DMS153 treated with DMSO at 0.1 percent for 48 hours (cell line): Measurements from ENCODE around the gene RNF220.

ENCODE experiments used
- DNase-seq: peaks from one replicate; lab custom pipeline; 2025; ENCODE audit not compliant: unreplicated experiment; lab: John Stamatoyannopoulos, UW

RNF220 gene

DNA sequence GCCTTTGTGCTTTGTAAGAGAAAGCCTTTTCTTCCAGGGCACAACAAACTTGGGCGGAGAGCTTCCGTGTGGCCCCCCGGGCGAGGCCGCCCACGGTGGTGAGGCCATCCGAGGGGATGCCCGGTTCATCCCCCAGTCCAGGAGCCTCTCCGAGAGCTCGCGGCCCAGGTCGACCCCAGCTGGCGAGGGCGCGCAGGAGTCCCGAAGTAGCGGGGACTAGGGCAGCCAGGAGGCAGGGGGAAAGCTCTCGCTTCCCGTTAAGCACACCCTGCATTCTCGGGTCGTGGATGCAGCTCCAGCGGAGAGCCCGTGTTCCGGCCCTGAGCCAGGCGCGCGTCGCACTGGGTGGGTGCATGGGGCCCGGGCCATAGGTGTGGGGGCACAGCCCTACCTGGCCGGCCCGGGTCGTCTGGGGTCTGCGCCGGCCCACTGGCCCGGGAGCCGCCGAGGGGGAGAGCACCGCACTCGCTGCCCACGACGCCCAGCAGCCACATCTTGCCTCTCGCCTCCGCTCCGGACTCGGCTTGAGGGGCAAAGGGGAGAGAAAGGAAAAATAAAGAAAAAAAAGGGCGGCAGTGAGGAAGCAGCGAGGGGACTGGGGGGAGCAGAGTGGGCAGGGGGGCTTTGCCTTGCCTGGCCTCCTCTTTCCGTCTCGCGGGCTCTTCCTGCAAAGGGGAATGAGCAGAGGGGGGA, 1.8 kb downstream of the RNF220 start:
- no peak for DNase-seq

DNA sequence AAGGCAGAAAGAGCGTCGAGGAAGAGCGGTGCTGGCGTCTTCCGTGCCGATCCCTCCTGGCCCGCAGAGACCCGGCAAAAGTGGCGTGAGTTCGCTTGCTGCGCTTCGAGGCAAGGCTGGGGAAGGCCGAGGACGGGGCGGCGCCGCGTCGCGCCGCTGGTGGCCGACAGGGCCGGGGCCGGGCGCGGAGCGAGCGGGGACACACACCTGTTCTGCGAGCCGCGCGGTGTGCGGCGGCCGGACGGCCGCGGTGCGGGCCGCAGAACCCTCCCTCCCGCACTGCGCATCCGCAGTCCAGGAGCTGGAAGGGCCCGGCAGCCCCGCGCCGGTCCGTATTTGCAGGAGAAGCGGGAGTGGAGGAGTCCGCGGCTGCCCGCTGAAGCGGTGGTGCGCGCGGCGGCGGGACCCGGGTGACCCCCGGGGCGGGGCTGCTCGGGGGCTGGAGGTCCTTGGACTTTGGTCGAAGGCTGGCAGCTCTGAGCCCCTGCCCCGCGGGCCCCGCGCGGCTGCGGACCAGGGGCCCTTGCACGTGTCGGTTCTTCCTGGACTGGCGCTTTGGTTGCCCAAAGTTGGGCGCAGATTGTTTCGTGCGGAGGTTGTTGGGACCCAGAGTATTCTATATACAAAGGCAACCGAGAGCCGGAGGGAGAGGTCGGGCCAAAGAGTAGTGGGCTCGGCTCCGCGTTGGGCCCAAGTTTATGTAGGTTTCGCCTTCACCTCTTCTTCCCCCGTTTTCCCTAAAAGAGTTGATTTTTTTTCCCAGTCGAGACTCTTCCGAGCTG, 2.6 kb downstream of the RNF220 start:
- DNase-seq = no peak

DNA sequence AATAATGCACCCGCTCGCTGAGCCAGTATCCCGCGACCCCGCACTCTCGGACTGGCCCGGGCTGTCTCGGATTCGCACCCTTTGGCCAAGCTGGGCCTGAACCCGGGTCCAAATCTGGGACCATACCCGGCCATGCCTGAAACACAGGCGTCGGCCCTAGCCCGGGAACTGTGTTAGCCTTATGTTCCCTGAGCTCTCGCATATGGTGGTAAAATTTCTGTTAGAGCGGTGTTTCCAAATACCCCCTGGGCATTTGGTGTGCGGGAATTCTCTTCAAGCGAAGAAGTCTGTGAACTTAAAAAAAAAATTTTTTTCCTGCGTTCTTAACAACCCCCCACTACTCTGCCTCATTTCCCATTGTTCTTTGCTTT, 3.1 kb downstream of the RNF220 start:
- DNase-seq = no peak

DNA sequence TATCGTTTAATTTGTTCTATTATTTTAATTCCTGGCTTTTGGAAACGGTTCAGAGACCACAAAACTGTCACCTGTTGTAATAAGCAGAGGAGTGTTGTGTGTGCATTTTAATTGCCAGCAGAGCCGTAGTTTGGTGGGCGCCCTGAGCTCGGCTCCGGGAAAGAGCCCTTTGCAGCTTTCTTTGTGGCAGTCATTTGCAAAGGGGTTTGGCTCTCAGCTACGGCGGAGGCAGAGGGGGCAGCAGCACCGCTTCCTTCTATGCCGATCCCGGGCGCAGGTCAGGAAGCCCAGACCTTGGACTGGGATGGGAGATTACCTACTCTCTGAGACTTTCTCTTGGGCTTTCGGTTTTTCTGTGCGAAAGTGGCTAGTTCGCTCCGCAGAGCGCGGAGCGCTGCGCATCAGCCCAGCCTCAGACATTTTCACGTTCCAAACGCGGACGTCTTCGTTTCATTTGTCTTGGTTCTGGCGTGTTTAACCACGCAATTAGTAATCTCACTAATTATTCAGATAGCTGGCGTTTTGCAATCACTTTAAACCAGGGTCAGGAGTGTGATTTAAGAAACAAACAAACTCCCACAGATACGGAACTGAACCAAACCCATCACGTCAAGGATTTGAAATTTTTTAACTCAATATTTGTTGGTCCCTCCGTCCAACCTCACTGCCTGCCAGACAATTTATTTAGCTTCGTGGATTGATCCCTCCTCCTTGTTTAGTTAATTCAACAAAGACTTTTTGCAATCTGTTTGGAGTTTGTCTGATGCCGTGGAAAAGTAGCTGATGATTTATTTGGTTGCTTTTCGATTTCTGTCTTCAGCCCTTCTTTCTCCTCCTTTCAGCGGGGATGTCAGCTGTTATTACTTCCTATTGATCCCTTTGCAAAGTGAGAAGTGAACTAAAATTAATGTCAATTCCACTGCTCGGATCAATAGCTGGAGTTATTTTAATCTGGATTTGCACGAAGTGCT, 3.9 kb downstream of the RNF220 start:
- DNase-seq = no peak

DNA sequence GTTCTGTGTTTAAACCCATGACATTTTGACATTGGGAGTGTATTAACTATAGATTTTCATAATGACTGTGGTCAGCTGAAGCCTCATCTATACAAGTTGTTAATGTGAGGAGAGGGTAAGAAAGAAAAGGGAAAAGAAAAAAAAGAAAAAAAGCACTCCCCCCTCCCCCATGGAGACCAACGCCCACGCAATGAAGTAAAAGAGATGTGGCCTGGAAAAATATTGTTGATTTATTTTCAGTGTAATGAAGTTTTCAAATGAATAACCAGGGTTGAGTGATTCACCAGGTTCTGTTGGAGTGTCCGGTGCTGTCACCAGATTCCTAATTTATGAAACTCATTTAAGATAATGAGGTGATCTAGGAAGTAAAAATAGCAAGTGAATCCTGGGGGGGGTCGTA, 4.7 kb downstream of the RNF220 start:
- DNase-seq = no peak

DNA sequence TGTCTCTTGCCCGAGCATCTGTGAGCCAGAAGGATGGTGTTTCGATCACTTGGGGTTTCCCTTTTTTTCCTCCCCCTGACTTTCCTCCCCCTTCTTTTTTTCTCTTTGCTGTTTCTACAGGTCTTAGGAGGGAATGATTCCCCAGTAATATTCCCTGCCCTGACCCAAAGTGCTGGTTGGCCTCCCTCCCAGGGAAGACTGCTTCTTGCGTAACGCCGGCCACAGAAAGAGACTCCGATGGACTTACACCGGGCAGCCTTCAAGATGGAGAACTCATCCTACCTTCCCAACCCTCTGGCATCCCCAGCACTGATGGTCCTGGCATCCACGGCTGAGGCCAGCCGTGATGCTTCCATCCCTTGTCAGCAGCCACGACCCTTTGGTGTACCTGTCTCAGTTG, 6.8 kb downstream of the RNF220 start:
- DNase-seq = no peak

DNA sequence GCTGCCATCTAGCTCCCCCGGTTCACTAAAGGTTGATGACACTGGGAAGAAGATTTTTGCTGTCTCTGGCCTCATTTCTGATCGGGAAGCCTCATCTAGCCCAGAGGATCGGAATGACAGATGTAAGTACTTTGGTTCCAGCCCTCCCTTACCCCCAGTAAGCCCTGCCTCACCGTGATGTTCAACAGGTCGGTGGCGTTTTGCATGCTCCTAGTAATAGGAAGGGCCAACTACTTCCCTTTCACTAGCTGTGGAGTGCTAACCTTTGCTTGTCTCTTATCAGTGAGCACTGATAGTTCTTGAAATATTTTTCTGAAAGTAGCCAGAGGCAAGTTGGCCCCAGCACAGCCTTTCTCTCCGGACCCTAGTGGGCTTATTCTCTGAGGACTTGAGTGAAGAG, 7.5 kb downstream of the RNF220 start:
- DNase-seq = no peak

DNA sequence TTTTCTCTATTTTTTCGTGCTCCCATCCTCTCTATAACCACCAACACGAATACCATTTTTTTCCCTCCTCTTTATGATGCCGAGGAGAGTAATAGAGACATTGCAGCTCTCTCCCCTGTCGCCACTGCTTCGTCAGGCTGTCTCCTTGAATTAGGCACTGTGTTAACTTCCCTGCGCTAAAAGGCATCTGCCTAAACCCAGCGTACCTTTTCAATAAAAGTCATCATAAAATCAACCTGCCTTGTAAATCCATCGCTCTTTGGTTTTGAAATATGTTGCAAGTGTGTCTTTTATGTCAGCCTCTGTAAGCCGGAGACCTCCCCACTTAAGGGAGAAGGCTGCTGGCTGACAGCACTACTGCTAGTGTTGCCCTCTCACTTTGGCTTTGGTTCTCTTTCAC, 8.7 kb downstream of the RNF220 start:
- DNase-seq = no peak

DNA sequence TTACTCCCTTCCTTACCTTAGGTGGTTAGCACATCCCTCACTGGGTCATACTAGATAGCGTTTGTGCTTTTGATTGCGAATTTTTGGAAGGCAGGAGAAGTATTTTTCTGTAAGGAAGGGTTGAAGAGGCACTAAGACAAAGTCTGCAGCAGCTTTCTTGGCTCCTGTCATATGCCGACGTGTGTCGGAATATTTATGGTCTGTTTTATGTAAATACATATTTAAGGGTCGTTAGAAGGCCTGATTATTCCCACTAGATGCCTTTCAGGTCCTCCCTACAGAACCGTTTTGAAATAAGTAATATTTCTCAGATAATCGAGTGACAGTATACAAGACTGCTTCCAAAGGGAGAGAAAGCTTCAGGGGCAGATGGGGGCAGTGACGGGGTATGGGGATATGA, 10.0 kb downstream of the RNF220 start:
- no peak for DNase-seq

DNA sequence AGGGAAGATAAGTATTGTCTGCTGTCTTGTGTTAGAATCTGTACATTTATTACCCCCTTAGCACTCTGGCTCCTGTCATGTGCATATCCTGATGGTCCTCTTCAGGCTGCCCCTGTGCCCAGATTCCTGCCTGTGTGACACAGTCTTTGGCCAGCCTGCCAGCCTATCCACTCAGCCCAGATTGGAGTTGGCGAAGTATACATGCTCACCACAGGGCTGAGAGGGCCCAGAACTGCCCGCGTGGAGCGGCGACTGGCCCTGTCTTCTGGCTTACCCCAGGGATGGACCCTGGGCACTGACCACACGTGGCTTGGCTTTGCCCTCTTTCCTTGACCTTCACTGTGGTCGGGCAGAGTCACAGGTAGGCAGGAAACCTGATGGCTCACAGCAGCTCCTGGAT, 11.4 kb downstream of the RNF220 start:
- DNase-seq = no peak

DNA sequence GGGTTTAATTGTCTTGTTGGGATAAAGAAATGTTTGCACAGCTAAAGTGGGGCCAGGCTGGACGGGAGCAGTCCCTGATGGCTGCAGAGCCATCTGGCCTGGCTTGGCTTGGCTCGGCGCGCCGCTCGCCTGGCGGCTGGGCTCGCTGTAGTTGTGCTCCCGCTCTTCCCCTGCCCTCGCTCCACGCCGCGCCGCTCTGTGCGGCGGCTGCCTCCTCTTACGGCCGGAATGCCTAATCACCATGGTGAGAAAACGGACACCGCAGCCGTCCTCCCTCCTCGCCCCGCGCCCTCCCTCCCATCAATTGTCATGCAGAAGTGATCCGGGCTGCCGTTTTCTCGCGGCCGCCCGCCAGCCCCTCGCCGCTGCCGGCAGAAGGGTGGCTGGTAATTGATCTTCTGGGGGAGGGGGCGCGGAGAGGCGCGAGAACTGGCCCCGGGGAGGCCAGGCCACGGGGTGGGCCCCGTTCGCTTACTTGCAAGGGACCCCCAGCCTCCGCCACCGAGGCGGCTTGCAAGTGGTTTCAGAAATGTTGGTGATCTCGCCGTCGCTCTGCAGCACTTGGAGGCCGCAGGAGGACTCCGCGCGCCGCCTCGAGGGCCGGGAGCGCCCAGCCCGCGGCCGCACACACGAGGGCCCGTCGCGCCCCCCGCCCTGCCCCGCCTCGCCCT, 12.4 kb downstream of the RNF220 start:
- DNase-seq = peak; percentile 59

DNA sequence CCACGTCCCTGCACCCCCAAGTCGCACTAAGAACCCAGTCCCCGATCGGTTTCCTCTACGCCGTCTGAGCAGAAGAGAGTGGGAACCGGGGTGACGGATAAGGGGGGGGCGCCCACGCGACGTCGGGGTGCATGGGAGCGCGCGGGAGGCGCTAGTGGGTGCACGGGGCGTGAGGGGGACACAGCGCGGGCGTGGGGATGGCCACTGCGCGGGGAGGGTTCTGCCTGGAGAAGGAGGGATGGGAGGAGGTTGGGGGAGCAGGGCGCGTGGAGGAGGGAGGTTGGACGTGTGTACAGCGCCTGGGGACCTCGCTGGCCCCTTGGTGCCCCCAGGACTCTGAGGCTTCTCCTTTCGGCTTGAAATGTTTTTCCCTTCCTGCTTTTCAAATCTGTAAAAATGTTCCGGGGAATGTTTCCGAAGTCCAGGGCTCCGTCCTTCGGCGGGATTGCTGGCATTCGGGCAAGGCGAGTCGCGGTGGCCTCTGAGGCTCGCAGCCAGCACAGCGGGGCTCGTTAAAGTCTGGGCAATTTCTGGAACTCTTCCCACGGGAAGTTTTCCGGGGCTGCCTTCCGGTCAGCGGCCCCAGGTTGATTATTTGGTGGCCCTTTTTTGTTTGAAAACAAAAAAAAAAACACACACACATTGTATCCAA, 13.1 kb downstream of the RNF220 start:
- peak; percentile 4 for DNase-seq

DNA sequence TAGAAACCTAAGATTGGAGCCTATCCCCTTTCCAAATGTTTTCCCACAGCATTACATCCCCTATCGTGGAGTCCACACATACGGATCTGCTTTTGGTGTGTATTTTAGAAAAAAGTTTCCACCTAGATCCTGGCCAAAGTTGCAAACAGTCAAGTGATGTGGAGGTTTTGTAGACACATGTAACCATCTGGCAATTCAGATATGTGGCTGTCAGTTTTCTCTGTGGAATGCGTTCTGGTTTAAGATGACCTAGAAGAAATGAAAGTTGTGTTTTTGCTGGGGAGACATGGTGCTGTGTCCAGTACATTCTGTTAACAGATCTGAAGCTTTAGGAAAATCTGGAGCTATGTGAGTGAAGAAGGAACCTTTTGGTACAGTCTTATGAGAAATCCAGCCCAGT, 14.8 kb downstream of the RNF220 start:
- no peak for DNase-seq

DNA sequence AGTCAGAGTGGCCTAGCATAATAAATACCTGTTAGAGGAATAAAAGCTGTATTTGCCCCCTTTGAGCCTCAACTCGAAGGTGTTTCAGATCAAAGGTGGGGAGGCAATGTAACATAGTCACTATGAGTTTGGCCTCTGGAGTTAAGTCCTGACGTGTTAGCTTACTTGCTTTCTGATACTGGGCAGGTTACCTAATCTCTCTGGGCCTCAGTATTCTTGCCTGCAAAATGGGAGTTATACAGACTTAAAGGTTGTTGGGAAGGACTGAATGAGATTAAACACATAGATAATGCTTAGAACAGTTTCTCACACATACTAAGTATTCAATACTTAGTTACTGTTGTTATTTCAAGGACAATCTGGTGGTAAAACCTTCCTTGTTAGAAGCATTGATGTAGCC, 15.5 kb downstream of the RNF220 start:
- no peak for DNase-seq

DNA sequence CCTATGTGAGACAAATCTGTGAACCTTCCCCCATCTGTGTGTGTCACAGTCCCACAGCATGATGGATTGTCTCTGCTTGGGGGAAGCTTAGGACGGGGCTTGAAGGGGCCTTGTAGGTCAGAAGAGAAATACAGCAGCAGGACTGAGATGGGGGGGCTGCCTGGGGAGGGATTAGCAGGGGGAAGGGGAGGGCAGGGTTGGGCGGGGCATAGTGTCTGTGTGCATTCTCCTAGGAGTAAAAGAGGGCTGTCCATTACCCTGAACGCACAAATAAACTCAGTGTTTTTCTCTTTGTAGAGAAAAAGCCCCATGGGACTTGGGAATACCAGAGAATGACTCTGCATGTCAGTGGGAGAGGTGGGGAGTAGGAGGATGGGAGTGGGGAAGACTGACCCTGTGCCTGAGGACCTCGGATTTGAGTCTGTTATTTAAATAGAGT, 16.4 kb downstream of the RNF220 start:
- peak; percentile 24 for DNase-seq

DNA sequence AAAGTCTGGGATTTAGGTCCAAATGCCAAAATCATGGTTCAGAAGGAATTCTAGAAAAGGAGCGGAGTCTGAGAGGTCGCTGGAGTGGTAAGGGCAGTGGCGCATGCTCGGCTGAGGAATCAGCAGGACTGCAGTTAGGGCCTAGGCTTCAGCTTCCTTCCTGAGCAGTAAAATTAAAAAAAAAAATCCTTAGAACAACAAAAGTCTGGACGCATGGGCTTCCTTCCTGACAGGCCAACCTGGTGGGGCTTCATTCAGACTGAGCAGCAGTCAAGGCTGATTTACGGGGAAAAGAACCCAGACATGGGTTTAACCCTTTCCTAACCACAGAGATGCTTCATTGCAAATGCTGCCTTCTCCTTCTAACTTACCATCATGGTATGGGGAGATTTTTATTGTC, 17.1 kb downstream of the RNF220 start:
- no peak for DNase-seq

DNA sequence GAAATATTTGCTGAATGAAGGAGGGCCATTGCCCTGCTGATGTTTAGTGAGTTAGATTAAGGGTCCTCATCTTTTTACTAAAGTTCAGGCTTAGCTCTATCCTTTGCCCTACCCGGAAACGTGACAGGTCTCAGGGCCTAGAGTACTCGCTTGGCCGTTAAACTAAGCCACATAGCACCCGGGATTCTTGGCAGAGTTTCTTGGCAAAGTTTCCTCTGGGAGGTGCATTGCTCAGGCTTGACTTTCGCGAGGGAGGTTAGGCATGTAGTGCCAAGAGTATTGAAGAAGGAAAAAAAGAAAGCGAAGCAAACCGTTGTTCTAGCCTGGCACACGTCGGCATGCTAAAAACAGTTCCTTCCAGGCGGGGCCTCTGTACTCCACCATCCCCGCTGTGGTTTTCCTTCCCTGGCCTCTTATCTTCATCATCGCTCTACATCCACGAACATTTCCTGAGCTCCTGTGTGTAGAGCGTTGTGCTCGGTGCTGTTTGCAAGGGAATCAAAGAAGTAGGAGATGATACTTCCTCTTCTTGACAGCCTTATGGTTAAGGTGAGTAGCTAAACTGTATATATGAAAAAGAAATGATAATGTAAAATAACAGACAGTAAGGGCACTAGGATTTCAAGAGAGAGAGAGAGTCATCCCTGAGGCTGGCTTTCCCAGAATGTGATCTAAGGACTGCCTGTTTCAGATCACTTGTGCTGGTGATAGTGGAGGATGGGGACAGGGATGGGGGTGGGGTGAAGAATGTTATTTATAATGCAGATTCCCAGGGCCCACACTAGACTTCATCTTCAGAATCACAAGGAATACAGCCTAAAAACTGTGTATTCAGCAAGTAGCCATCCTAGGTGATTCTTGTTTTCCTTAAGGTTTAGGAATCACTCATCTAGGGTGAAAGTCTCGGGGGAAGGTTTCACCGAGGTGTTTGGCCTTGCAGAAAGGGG, 18.8 kb downstream of the RNF220 start:
- no peak for DNase-seq

DNA sequence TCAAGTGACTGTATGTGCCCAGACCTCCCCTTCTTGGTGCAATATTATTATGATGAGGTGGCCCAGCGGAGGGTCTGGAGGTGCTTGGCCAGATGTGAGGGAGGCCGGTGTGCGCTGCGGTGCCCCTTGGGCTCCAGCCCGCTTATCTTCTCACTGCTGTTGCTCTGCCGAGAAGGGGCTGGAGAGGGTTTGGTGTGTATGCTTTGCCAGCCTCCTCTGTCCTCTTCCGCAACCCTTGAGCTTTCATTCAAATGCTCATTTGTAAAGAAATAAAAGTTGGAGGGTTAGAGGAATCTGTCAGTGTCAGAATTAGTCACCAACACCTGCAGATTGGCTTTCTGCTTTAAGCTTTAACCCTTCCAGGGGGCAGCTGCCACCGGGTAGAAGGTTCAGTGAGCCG, 19.7 kb downstream of the RNF220 start:
- DNase-seq = no peak

DNA sequence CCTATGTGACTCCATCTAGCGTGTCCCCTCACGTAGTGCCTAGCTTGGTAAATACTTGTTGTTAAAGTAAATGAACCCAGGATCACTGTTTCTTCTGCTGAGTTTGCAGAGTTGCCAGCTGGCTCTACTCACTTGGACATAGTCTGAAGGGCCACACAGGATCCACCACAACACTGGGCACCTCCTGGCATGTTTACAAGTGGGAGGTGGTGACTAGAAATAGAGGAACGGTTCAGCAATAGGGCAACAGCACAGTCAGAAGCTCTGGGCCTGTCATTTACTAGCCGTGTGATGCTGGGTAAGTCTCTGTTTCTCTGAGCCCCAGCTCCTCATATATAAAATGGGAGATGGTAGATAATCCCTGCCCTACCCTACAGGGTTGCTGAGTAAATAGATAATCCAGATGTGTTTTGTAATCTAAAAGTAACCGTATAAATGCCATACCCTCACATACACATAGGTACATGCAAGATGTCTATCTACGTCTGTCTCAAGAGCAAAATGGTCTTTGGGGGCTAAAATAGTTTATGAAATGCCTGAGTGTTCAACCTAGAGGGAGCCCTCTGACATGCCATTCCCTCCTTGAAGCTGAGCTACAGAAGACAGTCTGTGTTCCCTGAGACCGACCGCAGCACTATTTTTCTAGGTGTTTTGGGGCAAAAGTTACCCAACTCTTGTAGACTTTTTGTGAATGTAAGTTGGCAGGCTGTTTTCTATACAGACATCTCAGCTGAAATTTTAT, 20.5 kb downstream of the RNF220 start:
- no peak for DNase-seq
